MG63 (cell line): ENCODE data around the gene HBM. TPM values are rescaled to one million over a fixed set of nuclear protein-coding genes. Genes with fewer than 3 reads are reported as not detected.
"Not testable (repeated sequence)": the region's sequence is repeated elsewhere in the genome, so short reads cannot be mapped to it uniquely, and the experiment has no call there.

Experiments used
- DNase-seq: peaks from one replicate; pipeline ENCODE4 v3.0.0-alpha.2; 2020
- H3K27me3 ChIP-seq: fragments of 250-450 bp; sonication (Bioruptor Pico); 2 replicates; pipeline ENCODE4 v1.5.1; 2020; ENCODE audit warnings: mild to moderate bottlenecking, moderate library complexity
- H3K36me3 ChIP-seq: fragments of 250-450 bp; sonication (Bioruptor Pico); 2 replicates; pipeline ENCODE4 v1.5.1; 2020; ENCODE audit warnings: mild to moderate bottlenecking, moderate library complexity
- H3K4me3 ChIP-seq: fragments of 250-450 bp; sonication (Bioruptor Pico); 2 replicates; pipeline ENCODE4 v1.5.1; 2020; ENCODE audit warnings: mild to moderate bottlenecking, moderate library complexity
- H3K9me3 ChIP-seq: fragments of 250-450 bp; sonication (Bioruptor Pico); 2 replicates; pipeline ENCODE4 v1.5.1; 2020; ENCODE audit warnings: mild to moderate bottlenecking, moderate library complexity
- total RNA-seq: library from RNA; depleted of rRNA; stranded (reverse); fragments of >200 nt; shearing (Covaris generic); gene quantifications from 2 replicates; pipeline ENCODE4 v1.2.3, GENCODE V29; 2014; ENCODE audit warnings: low replicate concordance

The HBM gene
- total RNA-seq, 1 experiment from 2014 or later: not detected

GRCh38 chr16:175011-175949 is 9.5 kb downstream of the HBM start:
- no peak overlapping the region for H3K4me3 ChIP-seq
- peaks cover 63% of the 10 kb centered on the region for H3K27me3 ChIP-seq
- no peaks in the 10 kb centered on the region for H3K36me3 ChIP-seq
- no peaks in the 10 kb centered on the region for H3K9me3 ChIP-seq
- no peak for DNase-seq

DNA sequence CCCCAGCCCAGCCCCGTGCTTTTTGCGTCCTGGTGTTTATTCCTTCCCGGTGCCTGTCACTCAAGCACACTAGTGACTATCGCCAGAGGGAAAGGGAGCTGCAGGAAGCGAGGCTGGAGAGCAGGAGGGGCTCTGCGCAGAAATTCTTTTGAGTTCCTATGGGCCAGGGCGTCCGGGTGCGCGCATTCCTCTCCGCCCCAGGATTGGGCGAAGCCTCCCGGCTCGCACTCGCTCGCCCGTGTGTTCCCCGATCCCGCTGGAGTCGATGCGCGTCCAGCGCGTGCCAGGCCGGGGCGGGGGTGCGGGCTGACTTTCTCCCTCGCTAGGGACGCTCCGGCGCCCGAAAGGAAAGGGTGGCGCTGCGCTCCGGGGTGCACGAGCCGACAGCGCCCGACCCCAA is 10.2 kb downstream of the HBM start:
- DNase-seq, H3K4me3 ChIP-seq, H3K36me3 ChIP-seq, H3K9me3 ChIP-seq: not testable (repeated sequence)
- H3K27me3 ChIP-seq: peaks cover 65% of the 10 kb centered on the region

DNA sequence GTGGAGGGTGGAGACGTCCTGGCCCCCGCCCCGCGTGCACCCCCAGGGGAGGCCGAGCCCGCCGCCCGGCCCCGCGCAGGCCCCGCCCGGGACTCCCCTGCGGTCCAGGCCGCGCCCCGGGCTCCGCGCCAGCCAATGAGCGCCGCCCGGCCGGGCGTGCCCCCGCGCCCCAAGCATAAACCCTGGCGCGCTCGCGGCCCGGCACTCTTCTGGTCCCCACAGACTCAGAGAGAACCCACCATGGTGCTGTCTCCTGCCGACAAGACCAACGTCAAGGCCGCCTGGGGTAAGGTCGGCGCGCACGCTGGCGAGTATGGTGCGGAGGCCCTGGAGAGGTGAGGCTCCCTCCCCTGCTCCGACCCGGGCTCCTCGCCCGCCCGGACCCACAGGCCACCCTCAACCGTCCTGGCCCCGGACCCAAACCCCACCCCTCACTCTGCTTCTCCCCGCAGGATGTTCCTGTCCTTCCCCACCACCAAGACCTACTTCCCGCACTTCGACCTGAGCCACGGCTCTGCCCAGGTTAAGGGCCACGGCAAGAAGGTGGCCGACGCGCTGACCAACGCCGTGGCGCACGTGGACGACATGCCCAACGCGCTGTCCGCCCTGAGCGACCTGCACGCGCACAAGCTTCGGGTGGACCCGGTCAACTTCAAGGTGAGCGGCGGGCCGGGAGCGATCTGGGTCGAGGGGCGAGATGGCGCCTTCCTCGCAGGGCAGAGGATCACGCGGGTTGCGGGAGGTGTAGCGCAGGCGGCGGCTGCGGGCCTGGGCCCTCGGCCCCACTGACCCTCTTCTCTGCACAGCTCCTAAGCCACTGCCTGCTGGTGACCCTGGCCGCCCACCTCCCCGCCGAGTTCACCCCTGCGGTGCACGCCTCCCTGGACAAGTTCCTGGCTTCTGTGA is 11.0 kb downstream of the HBM start, which contains the start of gene HBA1:
Gene HBA1 (plus strand): TSS at position 204 of the 906 bp plus-strand sequence. CDS start 37 bp downstream, at position 241.
- not testable (repeated sequence) for DNase-seq, H3K4me3 ChIP-seq, H3K9me3 ChIP-seq, H3K36me3 ChIP-seq
- H3K27me3 ChIP-seq: peaks cover 61% of the 10 kb centered on the region

- no peak for DNase-seq
- Histone ChIP-seq H3K9me3 (no peaks in the 10 kb centered on the region), H3K4me3 (no peak overlapping the region), H3K27me3 (peaks cover 59% of the 10 kb centered on the region), H3K36me3 (0 out of 2 replicates have a peak, but pooled peaks cover 5% of the 10 kb centered on the region)
These were observed 11.6 kb downstream of the HBM start for GRCh38 chr16:177394-177822.

DNA sequence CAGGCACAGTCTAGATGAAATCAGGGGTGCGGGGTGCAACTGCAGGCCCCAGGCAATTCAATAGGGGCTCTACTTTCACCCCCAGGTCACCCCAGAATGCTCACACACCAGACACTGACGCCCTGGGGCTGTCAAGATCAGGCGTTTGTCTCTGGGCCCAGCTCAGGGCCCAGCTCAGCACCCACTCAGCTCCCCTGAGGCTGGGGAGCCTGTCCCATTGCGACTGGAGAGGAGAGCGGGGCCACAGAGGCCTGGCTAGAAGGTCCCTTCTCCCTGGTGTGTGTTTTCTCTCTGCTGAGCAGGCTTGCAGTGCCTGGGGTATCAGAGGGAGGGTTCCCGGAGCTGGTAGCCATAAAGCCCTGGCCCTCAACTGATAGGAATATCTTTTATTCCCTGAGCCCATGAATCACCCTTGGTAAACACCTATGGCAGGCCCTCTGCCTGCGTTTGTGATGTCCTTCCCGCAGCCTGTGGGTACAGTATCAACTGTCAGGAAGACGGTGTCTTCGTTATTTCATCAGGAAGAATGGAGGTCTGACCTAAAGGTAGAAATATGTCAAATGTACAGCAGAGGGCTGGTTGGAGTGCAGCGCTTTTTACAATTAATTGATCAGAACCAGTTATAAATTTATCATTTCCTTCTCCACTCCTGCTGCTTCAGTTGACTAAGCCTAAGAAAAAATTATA is 12.3 kb downstream of the HBM start:
- DNase-seq: no peak
- Histone ChIP-seq H3K36me3 (0 out of 2 replicates have a peak, but pooled peaks cover 5% of the 10 kb centered on the region), H3K4me3 (no peak overlapping the region), H3K27me3 (peaks cover 59% of the 10 kb centered on the region), H3K9me3 (no peaks in the 10 kb centered on the region)

DNA sequence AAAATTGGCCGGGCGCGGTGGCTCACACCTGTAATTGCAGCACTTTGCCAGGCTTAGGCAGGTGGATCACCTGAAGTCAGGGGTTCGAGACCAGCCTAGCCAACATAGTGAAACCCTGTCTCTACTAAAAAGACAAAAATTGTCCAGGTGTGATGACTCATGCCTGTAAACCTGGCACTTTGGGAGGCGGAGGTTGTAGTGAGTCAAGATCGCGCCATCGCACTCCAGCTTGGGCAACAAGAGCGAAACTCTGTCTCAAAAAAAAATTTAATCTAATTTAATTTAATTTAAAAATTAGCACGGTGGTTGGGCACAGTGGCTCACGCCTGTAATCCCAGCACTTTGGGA is 12.9 kb downstream of the HBM start:
- Histone ChIP-seq H3K36me3 (0 out of 2 replicates have a peak, but pooled peaks cover 5% of the 10 kb centered on the region), H3K4me3 (no peak overlapping the region), H3K27me3 (peaks cover 55% of the 10 kb centered on the region), H3K9me3 (no peaks in the 10 kb centered on the region)
- DNase-seq: no peak

- Histone ChIP-seq H3K36me3 (peaks cover 8% of the 10 kb centered on the region), H3K27me3 (peaks cover 53% of the 10 kb centered on the region), H3K9me3 (no peaks in the 10 kb centered on the region), H3K4me3 (no peak overlapping the region)
- DNase-seq: no peak
These were observed 13.7 kb downstream of the HBM start for GRCh38 chr16:179211-180092.

GRCh38 chr16:180101-180675 is 14.4 kb downstream of the HBM start, which contains the start of gene HBQ1:
HBQ1 (plus strand) TSS chr16:180459; CDS start chr16:180487, 28 bp downstream.
- H3K4me3 ChIP-seq: peak within 1 kb of the TSS; percentile 4; the same call in 1 of the 2 replicates
- no peak for DNase-seq
- no peaks in the 10 kb centered on the region for H3K9me3 ChIP-seq
- peaks cover 14% of the 10 kb centered on the region for H3K36me3 ChIP-seq
- peaks cover 47% of the 10 kb centered on the region for H3K27me3 ChIP-seq

DNA sequence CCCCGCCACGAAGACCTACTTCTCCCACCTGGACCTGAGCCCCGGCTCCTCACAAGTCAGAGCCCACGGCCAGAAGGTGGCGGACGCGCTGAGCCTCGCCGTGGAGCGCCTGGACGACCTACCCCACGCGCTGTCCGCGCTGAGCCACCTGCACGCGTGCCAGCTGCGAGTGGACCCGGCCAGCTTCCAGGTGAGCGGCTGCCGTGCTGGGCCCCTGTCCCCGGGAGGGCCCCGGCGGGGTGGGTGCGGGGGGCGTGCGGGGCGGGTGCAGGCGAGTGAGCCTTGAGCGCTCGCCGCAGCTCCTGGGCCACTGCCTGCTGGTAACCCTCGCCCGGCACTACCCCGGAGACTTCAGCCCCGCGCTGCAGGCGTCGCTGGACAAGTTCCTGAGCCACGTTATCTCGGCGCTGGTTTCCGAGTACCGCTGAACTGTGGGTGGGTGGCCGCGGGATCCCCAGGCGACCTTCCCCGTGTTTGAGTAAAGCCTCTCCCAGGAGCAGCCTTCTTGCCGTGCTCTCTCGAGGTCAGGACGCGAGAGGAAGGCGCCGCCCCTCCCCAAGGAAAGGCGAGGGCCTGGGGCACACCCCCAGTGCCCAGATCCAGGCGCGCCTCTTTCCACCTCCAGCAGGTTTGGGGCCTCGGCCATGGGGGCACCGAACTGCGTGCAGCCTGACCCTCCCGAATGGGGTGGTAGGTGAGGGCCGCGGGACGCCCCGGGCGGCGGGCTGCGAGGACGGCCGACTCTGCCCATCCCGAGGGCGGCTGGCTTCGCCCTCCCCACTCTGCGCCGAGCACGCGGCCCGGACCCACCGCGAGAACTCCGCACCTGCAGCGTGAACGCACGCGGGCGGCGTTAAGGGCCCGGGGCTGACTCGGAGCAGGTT is 15.1 kb downstream of the HBM start:
- Histone ChIP-seq H3K4me3 (peak overlapping the region; percentile 4; the same call in 1 of the 2 replicates), H3K36me3 (peaks cover 14% of the 10 kb centered on the region), H3K27me3 (peaks cover 41% of the 10 kb centered on the region), H3K9me3 (no peaks in the 10 kb centered on the region)
- DNase-seq: peak; percentile 74

- Histone ChIP-seq H3K27me3 (peaks cover 41% of the 10 kb centered on the region), H3K4me3 (no peak overlapping the region), H3K9me3 (no peaks in the 10 kb centered on the region), H3K36me3 (peaks cover 14% of the 10 kb centered on the region)
- no peak for DNase-seq
These were observed 15.8 kb downstream of the HBM start for GRCh38 chr16:181565-182021.

DNA sequence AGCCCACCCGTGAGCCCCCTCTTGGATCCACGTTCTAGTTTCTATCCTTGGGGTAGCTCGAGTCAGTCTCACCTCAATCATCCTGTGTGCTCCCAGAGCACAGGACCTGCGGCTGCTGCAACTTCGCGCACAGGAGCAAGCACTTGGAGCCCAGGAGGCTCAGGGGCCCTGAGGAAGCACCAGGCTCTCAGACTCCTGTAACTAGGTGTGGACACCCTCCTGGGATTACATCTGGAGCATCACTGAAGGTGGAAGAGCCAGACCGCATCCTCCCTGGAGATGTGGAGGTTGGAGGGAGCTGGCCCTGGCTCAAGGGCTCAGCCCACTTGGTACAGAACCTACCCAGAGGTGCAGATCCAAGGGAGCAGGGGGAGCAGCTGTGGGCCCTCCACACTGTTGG is 17.2 kb downstream of the HBM start:
- no peaks in the 10 kb centered on the region for H3K9me3 ChIP-seq
- peaks cover 22% of the 10 kb centered on the region for H3K36me3 ChIP-seq
- H3K4me3 ChIP-seq: no peak overlapping the region
- peaks cover 31% of the 10 kb centered on the region for H3K27me3 ChIP-seq
- no peak for DNase-seq

- Histone ChIP-seq H3K27me3 (peaks cover 9% of the 10 kb centered on the region), H3K36me3 (peaks cover 42% of the 10 kb centered on the region), H3K9me3 (no peaks in the 10 kb centered on the region), H3K4me3 (no peak overlapping the region)
- no peak for DNase-seq
These were observed 19.4 kb downstream of the HBM start for GRCh38 chr16:185213-185612.

GRCh38 chr16:185691-186090 is 19.9 kb downstream of the HBM start:
- no peak overlapping the region for H3K4me3 ChIP-seq
- H3K9me3 ChIP-seq: no peaks in the 10 kb centered on the region
- DNase-seq: no peak
- peaks cover 46% of the 10 kb centered on the region for H3K36me3 ChIP-seq
- H3K27me3 ChIP-seq: peaks cover 5% of the 10 kb centered on the region

GRCh38 chr16:187330-187729 is 21.6 kb downstream of the HBM start:
- H3K27me3 ChIP-seq: no peaks in the 10 kb centered on the region
- H3K4me3 ChIP-seq: no peak overlapping the region
- no peak for DNase-seq
- peaks cover 55% of the 10 kb centered on the region for H3K36me3 ChIP-seq
- no peaks in the 10 kb centered on the region for H3K9me3 ChIP-seq
